PFSK-1 (cell line): ENCODE results near the gene QSOX1.

Experiments used
- FOXP2 ChIP-seq: optimal IDR thresholded peaks from 2 replicates; pipeline ENCODE3; 2011; ENCODE audit warnings: borderline replicate concordance, control low read depth, inconsistent platforms; ENCODE audit not compliant: insufficient read depth; ENCODE audit errors: extremely low read length, extremely low read depth
- POLR2AphosphoS5 ChIP-seq: IDR thresholded peaks from 2 replicates; pipeline ENCODE4 v1.6.1; 2012; ENCODE audit warnings: low read depth, mild to moderate bottlenecking, control low read depth, low read length, moderate library complexity
- SIN3A ChIP-seq: IDR thresholded peaks from 2 replicates; pipeline ENCODE4 v1.6.1; 2012; ENCODE audit warnings: mild to moderate bottlenecking, low read length, moderate library complexity, borderline replicate concordance; ENCODE audit not compliant: insufficient read depth
- TAF1 ChIP-seq: IDR thresholded peaks from 2 replicates; pipeline ENCODE4 v1.6.1; 2012; ENCODE audit warnings: low read length, control low read depth, borderline replicate concordance; ENCODE audit not compliant: insufficient read depth
- TF ChIP-seq, protein P1 (sequence below), 2 experiments: IDR thresholded peaks; 2 replicates each; pipeline versions ENCODE4 v1.6.1 to v1.8.0; 2011 to 2012; ENCODE audit warnings: low read depth in 2 of 2, low read length in 2 of 2, control low read depth in 1 of 2, inconsistent platforms in 1 of 2, mild to moderate bottlenecking in 1 of 2, moderate library complexity in 1 of 2; ENCODE audit not compliant: insufficient read depth in 1 of 2

The QSOX1 gene

DNA sequence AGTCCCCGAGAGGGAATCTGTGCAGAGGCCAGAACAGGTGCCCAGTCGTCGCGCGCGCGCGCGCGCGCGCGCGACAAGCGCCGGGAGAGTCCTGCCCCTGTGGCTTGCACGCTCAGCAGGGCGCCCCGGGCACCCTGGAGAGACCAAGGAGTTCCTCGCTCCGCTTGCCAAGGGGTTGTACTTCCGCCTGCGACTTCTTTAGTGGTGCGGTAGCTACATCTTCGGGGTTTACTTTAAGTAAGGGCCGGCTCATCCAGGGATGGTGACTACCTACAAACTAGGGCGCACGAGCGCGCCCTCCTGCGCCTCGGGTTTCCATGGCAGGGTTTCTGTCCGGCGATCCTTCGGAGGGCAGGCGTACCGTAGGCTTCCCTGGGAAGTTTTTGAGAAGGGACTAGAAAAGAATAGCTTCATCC is 76.8 kb downstream of the QSOX1 start:
- no peak for TF ChIP-seq TAF1
- TF ChIP-seq POLR2AphosphoS5, result no peak
- TF ChIP-seq, protein P1, sequence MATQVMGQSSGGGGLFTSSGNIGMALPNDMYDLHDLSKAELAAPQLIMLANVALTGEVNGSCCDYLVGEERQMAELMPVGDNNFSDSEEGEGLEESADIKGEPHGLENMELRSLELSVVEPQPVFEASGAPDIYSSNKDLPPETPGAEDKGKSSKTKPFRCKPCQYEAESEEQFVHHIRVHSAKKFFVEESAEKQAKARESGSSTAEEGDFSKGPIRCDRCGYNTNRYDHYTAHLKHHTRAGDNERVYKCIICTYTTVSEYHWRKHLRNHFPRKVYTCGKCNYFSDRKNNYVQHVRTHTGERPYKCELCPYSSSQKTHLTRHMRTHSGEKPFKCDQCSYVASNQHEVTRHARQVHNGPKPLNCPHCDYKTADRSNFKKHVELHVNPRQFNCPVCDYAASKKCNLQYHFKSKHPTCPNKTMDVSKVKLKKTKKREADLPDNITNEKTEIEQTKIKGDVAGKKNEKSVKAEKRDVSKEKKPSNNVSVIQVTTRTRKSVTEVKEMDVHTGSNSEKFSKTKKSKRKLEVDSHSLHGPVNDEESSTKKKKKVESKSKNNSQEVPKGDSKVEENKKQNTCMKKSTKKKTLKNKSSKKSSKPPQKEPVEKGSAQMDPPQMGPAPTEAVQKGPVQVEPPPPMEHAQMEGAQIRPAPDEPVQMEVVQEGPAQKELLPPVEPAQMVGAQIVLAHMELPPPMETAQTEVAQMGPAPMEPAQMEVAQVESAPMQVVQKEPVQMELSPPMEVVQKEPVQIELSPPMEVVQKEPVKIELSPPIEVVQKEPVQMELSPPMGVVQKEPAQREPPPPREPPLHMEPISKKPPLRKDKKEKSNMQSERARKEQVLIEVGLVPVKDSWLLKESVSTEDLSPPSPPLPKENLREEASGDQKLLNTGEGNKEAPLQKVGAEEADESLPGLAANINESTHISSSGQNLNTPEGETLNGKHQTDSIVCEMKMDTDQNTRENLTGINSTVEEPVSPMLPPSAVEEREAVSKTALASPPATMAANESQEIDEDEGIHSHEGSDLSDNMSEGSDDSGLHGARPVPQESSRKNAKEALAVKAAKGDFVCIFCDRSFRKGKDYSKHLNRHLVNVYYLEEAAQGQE (IDR thresholded peaks at IDR 0.05; ENCODE audit: insufficient read depth in 1 of 2, low read depth in 2 of 2, low read length in 2 of 2), result no peak
- no peak for TF ChIP-seq SIN3A
- no peak for TF ChIP-seq FOXP2

DNA sequence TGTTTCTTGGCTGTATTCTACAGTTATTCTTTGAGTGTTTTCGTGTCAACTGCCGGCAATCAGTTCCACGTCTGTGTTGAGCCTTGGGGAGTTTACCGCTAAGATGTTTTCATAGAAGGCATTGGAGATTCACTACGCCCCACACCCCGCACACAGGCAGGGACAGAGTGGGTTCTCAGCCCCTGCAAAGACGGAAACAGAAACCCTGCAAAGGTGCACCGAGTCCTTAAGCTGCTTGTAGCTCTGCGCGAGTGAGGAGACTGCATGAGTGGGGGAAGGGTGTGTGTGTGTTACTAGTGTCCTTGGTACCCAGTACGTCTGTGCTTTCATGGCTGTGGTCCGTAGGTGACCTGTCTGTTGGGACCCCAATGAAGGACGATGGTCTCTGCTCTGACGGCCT is 77.3 kb downstream of the QSOX1 start:
- TF ChIP-seq TAF1 (no peak), SIN3A (no peak)
- TF ChIP-seq, protein P1 (IDR thresholded peaks at IDR 0.05; ENCODE audit: insufficient read depth in 1 of 2, low read depth in 2 of 2, low read length in 2 of 2), result no peak

DNA sequence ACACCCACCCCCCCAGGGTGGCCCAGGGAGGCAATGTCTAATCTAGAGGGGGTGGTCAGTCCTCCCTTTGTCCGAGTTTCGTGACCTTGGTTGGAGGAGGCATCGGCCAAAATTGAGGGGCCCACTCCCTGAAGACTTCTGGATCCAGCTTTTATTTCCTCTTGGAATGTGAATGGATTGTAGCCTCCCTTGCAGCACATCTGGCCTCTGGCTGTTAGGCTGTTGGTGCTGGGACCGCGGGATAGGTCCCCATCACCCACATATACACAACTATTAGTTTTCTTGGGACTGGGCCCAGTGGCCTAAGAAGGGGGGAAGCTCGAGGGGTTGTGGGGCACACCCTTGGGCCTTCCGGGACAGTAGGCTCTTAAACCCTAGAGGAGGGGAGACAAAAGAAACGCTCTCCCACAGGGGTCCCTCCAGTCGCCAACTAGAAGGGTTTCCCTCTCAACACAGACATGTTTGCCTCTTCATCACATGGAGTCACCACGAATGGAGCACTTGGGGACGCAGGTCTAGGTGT is 77.9 kb downstream of the QSOX1 start:
- TF ChIP-seq, protein P1 (IDR thresholded peaks at IDR 0.05; ENCODE audit: insufficient read depth in 1 of 2, low read depth in 2 of 2, low read length in 2 of 2), result no peak
- no peak for TF ChIP-seq POLR2AphosphoS5
- no peak for TF ChIP-seq SIN3A
- TF ChIP-seq TAF1, result no peak
- no peak for TF ChIP-seq FOXP2

DNA sequence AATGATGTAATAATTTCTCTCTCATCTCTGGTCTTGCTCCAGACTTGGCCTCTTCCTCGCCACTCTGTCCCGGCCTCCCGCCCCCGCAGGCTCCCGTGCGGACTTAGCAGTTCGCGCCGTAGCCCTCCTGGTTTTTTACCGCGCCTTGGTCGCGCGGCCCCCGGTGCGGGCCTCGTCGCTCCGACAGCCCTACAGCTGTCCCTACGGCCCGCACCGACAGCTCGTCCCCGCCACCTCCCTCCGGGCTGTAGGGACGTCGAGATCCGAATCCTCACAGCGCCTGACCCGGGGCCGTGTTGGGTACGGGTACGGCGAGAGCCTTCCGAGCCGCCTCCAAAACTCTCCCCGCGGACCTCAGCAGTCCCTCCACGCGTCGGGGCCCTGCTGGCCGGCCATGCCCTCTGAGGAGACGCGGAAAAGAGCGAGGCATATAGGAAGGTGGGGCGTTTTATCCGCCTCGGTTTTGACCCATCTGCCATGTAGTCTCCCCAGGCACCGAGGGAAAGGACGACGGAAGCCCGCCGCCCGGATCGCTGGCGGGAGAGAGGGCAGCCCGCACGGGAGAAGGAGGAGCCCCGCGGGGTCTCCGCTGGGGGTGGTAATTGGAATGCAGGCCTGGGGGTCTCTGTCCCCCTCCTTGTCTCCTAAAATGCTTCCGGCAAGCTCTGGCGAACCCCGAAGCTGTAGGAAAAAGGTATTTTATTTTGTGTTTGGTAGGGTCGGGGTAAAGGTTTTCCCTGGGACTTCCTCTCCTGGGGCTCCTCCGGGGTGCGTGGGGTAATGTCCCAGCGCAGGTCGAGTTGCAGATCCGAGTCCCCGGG is 78.7 kb downstream of the QSOX1 start:
- TF ChIP-seq, protein P1 (IDR thresholded peaks at IDR 0.05; ENCODE audit: insufficient read depth in 1 of 2, low read depth in 2 of 2, low read length in 2 of 2), result no peak
- TF ChIP-seq POLR2AphosphoS5 (no peak), SIN3A (no peak), FOXP2 (no peak), TAF1 (no peak)
